ENCODE results near the gene ABHD2. TPM values are rescaled to one million over a fixed set of nuclear protein-coding genes. Genes with fewer than 3 reads are reported as not detected.

Gene ABHD2
- total RNA-seq, 4 donors from 2014 or later, result 29.7 to 48.1 (median 35.9) TPM

DNA sequence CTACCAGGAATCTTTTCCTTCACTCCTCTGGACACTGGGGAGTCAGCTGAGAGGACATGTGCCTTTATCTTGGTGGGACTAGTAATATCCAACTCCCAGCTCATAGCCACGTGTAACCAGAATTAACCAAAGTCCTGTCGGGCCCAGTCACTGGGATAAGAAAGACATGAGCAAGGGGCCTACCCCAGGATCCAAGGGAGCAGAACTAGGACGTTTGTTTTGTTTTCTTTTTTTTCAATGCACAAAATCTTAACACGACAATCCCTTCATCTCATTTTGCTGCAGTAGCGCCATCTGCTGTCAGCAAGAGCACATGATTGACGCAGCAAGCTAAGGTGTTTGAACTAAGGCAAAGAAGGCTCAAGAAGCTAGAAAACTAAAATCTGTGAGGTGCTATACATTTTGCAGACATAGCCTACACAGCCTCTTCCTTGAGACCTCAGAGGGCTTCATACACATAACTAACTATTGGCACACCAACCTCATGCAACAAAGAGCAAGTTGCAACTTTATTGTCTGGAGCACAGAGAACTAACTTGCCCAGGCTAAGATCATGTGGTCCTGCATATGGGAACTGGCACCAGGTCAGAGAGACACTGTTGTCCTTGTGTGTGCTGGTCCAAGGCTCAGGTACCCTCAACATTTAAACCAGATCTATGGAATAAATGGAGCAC, 89.5 kb downstream of the ABHD2 start:
- 3 to 4% methylated on average over 6 of the region's 6 CpGs for whole genome bisulfite sequencing, 2 donors
- DNase-seq (ENCODE audit: low spot score in 2 of 2), result peak; percentile 43 to 75

DNA sequence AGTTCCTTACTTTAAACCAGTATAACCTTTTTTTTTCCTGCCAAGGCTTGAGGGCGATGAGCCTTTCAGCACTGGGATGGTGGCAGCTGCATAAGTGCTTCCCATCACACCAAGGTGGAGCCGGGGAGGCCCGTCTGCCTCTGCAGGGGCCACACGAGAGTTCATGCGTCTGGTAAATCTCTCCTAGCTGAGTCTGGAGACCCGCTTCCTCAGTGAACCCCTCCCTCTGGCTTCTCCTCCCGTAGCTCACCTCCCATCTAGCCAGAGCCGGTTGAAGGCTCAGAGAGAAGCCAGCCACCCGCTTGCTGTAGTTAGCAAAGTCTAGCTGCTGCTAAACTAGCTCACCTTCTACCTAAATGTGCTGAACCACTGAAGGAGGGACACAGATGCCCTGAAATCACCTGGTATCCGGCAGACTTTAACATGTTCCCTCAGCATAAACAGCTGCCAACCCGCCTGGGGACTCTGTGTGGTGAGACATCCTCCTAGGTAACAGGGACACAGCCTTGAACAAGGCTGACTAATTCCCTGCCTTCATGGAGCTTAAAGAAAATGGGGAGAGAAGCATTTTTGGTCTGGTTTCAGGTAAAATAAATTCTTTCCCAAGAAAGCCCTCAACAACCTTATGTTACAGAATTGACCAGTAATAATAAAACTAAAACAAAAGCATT, 90.2 kb downstream of the ABHD2 start:
- WGBS, 2 donors, result 83 to 84% methylated on average over 11 of the region's 11 CpGs
- TF ChIP-seq EP300 (IDR thresholded peaks at IDR 0.05), result no peak
- TF ChIP-seq POLR2A (IDR thresholded peaks at IDR 0.05), result no peak
- TF ChIP-seq, protein P1, sequence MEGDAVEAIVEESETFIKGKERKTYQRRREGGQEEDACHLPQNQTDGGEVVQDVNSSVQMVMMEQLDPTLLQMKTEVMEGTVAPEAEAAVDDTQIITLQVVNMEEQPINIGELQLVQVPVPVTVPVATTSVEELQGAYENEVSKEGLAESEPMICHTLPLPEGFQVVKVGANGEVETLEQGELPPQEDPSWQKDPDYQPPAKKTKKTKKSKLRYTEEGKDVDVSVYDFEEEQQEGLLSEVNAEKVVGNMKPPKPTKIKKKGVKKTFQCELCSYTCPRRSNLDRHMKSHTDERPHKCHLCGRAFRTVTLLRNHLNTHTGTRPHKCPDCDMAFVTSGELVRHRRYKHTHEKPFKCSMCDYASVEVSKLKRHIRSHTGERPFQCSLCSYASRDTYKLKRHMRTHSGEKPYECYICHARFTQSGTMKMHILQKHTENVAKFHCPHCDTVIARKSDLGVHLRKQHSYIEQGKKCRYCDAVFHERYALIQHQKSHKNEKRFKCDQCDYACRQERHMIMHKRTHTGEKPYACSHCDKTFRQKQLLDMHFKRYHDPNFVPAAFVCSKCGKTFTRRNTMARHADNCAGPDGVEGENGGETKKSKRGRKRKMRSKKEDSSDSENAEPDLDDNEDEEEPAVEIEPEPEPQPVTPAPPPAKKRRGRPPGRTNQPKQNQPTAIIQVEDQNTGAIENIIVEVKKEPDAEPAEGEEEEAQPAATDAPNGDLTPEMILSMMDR (IDR thresholded peaks at IDR 0.05), result no peak
- Histone ChIP-seq H3K36me3 (peaks cover 0 to 28% (median 0%) of the 10 kb centered on the region in 3 donors), H3K27ac (no peak overlapping the region), H3K9me3 (no peaks in the 10 kb centered on the region), H3K4me3 (no peak overlapping the region), H3K27me3 (no peaks in the 10 kb centered on the region), H3K4me1 (peaks cover 0 to 49% (median 9%) of the 10 kb centered on the region in 4 donors)
- DNase-seq (ENCODE audit: low spot score in 2 of 2), result no peak

More for the DNA sequence above, 89.5 kb downstream of the ABHD2 start:
- peaks cover 0 to 28% (median 0%) of the 10 kb centered on the region in 3 donors for H3K36me3 ChIP-seq
- no peaks in the 10 kb centered on the region for H3K27me3 ChIP-seq
- peak overlapping the region in 2 of 4 donors; percentile 40 to 68 for H3K27ac ChIP-seq
- no peaks in the 10 kb centered on the region for H3K9me3 ChIP-seq
- peaks cover 0 to 55% (median 9%) of the 10 kb centered on the region in 4 donors for H3K4me1 ChIP-seq
- TF ChIP-seq, protein P1 (IDR thresholded peaks at IDR 0.05), result peak; percentile 74 to 94 (median 80)
- TF ChIP-seq EP300 (IDR thresholded peaks at IDR 0.05) (peak in 1 of 2 donors; percentile 50), POLR2A (IDR thresholded peaks at IDR 0.05) (no peak)
- no peak overlapping the region for H3K4me3 ChIP-seq

DNA sequence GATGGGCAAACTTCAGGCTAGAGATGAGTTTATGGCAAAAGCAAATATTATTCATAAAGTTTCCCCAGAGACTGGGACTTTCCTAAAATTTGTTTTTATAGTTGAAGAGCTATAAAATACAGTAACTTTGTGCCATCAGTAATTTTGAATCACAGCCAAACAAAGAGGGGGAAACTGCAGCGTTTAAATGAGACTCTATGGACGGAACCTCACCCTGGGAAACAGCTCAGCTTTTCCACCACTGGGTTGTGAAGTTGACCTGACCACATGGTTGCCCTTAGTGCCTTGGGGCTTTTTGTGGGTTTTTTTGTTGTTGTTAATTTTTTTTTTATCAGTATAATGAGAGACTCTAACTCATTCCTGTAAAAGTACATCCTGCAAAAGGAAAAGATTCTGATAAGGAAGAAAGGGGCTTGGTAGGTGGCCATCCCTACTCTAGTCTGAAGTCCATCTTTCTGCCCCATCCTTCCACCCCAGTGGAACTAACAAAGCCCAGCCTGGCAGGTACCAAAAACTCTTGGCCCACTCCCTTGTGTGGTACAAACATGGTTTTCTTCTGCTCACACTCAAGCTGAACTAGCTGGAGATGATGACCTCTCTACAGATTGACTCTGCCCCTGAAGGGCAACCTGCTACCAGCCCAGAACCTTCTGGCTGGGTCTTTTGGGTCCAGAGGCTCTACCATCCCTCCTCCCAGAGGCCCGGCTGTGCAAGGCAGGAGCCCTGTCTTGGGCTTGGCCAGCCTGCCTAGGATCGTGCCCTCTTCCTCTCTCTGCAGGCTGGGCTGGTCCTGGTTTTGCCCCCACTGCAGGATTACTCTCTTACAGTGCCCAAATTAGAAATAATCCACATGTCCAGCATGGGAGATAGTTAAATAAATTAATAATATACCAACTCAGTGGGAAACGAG, 92.0 kb downstream of the ABHD2 start:
- H3K4me3 ChIP-seq, result no peak overlapping the region
- H3K36me3 ChIP-seq, result peaks cover 0 to 35% (median 0%) of the 10 kb centered on the region in 3 donors
- H3K27ac ChIP-seq, result peak overlapping the region in 1 of 4 donors; percentile 26
- H3K4me1 ChIP-seq, result peaks cover 0 to 46% (median 7%) of the 10 kb centered on the region in 4 donors
- no peak for DNase-seq (ENCODE audit: low spot score in 2 of 2)
- TF ChIP-seq EP300 (IDR thresholded peaks at IDR 0.05) (no peak), POLR2A (IDR thresholded peaks at IDR 0.05) (no peak)
- TF ChIP-seq, protein P1 (IDR thresholded peaks at IDR 0.05), result no peak
- H3K27me3 ChIP-seq, result no peaks in the 10 kb centered on the region
- 60 to 69% methylated on average over 5 of the region's 5 CpGs for WGBS, 2 donors
- no peaks in the 10 kb centered on the region for H3K9me3 ChIP-seq

DNA sequence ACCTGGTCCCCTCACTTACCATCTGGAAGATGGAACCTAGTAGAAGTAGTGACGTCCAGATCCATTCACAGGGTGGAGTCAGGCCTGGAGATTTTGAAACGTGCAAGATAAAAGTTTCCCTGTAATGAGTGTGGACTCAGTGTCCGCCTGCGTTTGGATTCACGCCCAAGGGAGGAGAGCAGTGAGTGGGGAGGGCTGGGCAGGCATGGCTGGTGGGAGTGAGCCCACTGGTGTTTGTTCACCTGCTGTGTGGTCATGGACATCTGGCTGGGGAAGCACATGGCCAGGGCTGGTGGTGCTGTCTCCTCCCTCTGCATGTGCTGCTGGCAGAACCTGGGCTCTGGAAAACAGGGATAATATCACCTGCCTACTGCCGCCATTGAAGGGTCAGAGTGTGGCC, 96.1 kb downstream of the ABHD2 start:
- DNase-seq (ENCODE audit: low spot score in 2 of 2), result no peak
- Histone ChIP-seq H3K9me3 (no peaks in the 10 kb centered on the region), H3K4me3 (no peak overlapping the region), H3K27me3 (no peaks in the 10 kb centered on the region), H3K36me3 (peaks cover 0 to 49% (median 4%) of the 10 kb centered on the region in 3 donors), H3K4me1 (peaks cover 0 to 33% (median 3%) of the 10 kb centered on the region in 4 donors), H3K27ac (peak overlapping the region in 1 of 4 donors; percentile 7)
- WGBS, 2 donors, result 58 to 61% methylated on average over 6 of the region's 6 CpGs
- TF ChIP-seq, protein P1 (IDR thresholded peaks at IDR 0.05), result no peak
- no peak for TF ChIP-seq EP300 (IDR thresholded peaks at IDR 0.05)

Measured in tibial nerve (tissue), 4 donors.